Endothelial cell of umbilical vein (primary cell): ENCODE measurements around the gene SERPINA7.

Experiments used
- EZH2 ChIP-seq: IDR thresholded peaks from 2 replicates; pipeline ENCODE4 v1.6.1; 2012; ENCODE audit warnings: borderline replicate concordance, low read depth, mild to moderate bottlenecking, moderate library complexity, low read length, inconsistent platforms; ENCODE audit not compliant: severe bottlenecking
- FOS ChIP-seq: IDR thresholded peaks from 2 replicates; pipeline ENCODE4 v1.6.1; 2011; ENCODE audit warnings: mild to moderate bottlenecking, low read length, moderate library complexity, borderline replicate concordance; ENCODE audit not compliant: insufficient read depth
- TF ChIP-seq, protein P1 (sequence below), 2 donors: IDR thresholded peaks; 1 replicate in 1 of 2; 2 replicates in 1 of 2; pipeline ENCODE4 v1.5.1; 2011; ENCODE audit warnings: low read length in 2 of 2, mild to moderate bottlenecking in 2 of 2, moderate library complexity in 2 of 2, control low read depth in 1 of 2, inconsistent platforms in 1 of 2, low read depth in 1 of 2; ENCODE audit not compliant: insufficient read depth in 1 of 2; ENCODE audit errors: extremely low read depth in 1 of 2

DNA sequence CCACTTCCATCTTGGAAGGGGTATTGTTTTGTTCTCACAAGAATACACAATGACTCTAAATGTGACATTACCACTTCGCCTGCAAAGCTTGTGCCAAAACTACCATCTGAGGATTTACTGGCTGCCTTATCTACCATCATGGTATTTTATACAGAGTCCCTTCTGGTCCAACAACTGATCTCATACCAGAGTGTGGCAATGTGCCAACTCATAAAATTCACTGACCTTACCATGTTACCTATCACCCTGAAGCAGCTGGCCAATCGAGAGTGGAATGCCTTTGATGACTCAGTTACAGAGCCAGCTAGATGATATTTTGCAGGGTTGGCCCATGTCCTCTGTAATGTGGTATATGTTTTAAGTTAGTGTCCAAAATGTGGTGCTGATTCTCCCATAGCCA is 3.8 kb upstream of the SERPINA7 start:
- TF ChIP-seq, protein P1, sequence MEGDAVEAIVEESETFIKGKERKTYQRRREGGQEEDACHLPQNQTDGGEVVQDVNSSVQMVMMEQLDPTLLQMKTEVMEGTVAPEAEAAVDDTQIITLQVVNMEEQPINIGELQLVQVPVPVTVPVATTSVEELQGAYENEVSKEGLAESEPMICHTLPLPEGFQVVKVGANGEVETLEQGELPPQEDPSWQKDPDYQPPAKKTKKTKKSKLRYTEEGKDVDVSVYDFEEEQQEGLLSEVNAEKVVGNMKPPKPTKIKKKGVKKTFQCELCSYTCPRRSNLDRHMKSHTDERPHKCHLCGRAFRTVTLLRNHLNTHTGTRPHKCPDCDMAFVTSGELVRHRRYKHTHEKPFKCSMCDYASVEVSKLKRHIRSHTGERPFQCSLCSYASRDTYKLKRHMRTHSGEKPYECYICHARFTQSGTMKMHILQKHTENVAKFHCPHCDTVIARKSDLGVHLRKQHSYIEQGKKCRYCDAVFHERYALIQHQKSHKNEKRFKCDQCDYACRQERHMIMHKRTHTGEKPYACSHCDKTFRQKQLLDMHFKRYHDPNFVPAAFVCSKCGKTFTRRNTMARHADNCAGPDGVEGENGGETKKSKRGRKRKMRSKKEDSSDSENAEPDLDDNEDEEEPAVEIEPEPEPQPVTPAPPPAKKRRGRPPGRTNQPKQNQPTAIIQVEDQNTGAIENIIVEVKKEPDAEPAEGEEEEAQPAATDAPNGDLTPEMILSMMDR (IDR thresholded peaks at IDR 0.05; ENCODE audit: extremely low read depth in 1 of 2, insufficient read depth in 1 of 2, low read depth in 1 of 2, low read length in 2 of 2) = no peak
- no peak for TF ChIP-seq FOS
- TF ChIP-seq EZH2 = no peak
